ENCODE results near the gene GALK1.
A peak's percentile ranks its signal among the peaks of the same experiment; 100 is the strongest.

DNA sequence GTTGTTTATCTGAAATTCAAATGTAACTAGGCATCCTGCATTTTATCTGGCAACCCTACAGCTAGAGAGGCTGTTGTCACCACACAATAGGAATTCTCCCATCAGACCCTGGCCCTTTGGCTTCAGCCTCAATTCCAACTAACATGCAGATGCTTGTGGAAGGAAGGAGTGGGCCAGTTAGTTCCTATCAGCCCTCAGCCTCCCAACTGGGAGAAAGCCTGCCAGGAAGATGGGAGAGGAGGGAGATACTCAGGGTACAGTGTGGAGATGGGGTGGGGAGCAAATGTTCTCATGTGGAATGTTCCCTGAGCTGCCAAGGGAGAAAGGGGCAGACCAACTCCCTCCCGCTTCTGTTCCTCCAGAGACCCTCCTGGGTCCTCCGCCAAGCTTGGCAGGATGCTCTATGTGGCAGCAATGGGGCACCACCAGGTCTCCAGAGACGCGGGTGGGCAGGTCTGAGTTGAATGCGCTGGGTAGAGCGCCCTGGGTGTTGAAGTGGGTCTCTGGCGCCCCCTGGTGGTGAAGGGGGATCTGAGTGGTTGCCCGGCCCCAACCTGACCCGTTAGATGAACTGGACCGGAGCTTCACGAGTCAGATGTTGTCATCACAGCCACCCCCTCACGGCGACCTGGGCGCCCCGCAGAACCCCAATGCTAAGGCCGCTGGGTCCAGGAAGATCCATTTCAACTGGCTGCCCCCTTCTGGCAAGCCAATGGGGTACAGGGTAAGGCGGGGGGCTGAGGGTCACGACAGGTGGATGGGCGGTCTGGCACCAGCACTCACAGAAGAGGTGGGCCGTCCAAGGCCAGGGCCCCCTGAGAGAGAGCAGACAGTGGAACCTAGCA is 15.2 kb downstream of the GALK1 start:
- peak; percentile 92 to 97 (median 97) for TF ChIP-seq CTCF (IDR thresholded peaks at IDR 0.05 in 4 of 5, conservative IDR thresholded peaks at IDR 0.05 in 1 of 5)
- no peak for TF ChIP-seq POLR2A (IDR thresholded peaks at IDR 0.05)

Measured in gastrocnemius medialis (tissue), 4 donors.